OCI-LY3 (cell line): Measurements from ENCODE around the gene KCND2.

Experiments used
- CTCF ChIP-seq: fragments of 200-600, 300-600 bp; sonication (generic); IDR thresholded peaks from 2 replicates; pipeline ENCODE4 v1.5.1; 2014; ENCODE audit warnings: antibody characterized with exemption, low read length, low read depth
- EZH2phosphoT487 ChIP-seq: fragments of 200-600 bp; shearing (Covaris generic); IDR thresholded peaks from 2 replicates; pipeline ENCODE4 v1.6.1; 2018; ENCODE audit warnings: antibody characterized with exemption, mixed run types, low read depth

GRCh38 chr7:120404042-120404441 lies 131.1 kb downstream of the KCND2 start:
- TF ChIP-seq EZH2phosphoT487, result no peak
- TF ChIP-seq CTCF, result no peak
